GM23338 (cell line): ENCODE measurements around the gene DDX46. TPM values are rescaled to one million over a fixed set of nuclear protein-coding genes. Genes with fewer than 3 reads are reported as not detected.

Experiments
- ATAC-seq: fragments of 200-7000 bp; cut with Tn5 transposase; 3 replicates; pipeline ENCODE4 v1.9.1; 2020
- DNase-seq: peaks from one replicate; pipeline ENCODE4 v3.0.0-alpha.2; 2015; ENCODE audit warnings: low spot score
- H2AFZ ChIP-seq: fragments of 200-600 bp; sonication (generic); 2 replicates; pipeline ENCODE4 v1.8.0; 2016; ENCODE audit warnings: antibody characterized with exemption, mild to moderate bottlenecking, moderate library complexity
- H3F3A ChIP-seq: fragments of 200-600 bp; sonication (generic); replicated peaks from 2 replicates; pipeline ENCODE4 v1.8.0; 2017; ENCODE audit warnings: antibody characterized with exemption, mixed run types, low read depth
- H3K27ac ChIP-seq: fragments of 200-600 bp; sonication (generic); 2 replicates; pipeline ENCODE4 v1.6.1; 2016; ENCODE audit warnings: low read depth
- H3K27me3 ChIP-seq: fragments of 200-600 bp; sonication (generic); 2 replicates; pipeline ENCODE4 v1.8.0; 2016; ENCODE audit warnings: mild to moderate bottlenecking, mixed run types, moderate library complexity; ENCODE audit not compliant: insufficient read depth
- H3K36me3 ChIP-seq: fragments of 200-600 bp; sonication (generic); 2 replicates; pipeline ENCODE4 v1.8.0; 2016; ENCODE audit warnings: mild to moderate bottlenecking; ENCODE audit not compliant: insufficient read depth
- H3K4me1 ChIP-seq: fragments of 200-600 bp; sonication (generic); 2 replicates; pipeline ENCODE4 v1.8.0; 2016; ENCODE audit warnings: mild to moderate bottlenecking, moderate library complexity; ENCODE audit not compliant: insufficient read depth
- H3K4me2 ChIP-seq: fragments of 200-600 bp; sonication (generic); 2 replicates; pipeline ENCODE4 v1.7.1; 2017; ENCODE audit warnings: mixed run types
- H3K4me3 ChIP-seq: fragments of 200-600 bp; sonication (generic); 2 replicates; pipeline ENCODE4 v1.6.1; 2016; ENCODE audit warnings: mixed run types
- H3K79me2 ChIP-seq: fragments of 200-600 bp; sonication (generic); replicated peaks from 2 replicates; pipeline ENCODE4 v1.8.0; 2017; ENCODE audit warnings: mild to moderate bottlenecking; ENCODE audit not compliant: insufficient read depth
- H3K9me2 ChIP-seq: fragments of 200-600 bp; sonication (generic); 2 replicates; pipeline ENCODE4 v1.8.0; 2017; ENCODE audit not compliant: insufficient read depth
- H4K20me1 ChIP-seq: fragments of 200-600 bp; sonication (generic); replicated peaks from 2 replicates; pipeline ENCODE4 v1.8.0; 2017; ENCODE audit warnings: mild to moderate bottlenecking; ENCODE audit not compliant: insufficient read depth
- H3K27ac Mint-ChIP-seq: 2 replicates; pipeline ENCODE4 v1.8.0; 2020; ENCODE audit warnings: inconsistent platforms, mild to moderate bottlenecking, moderate library complexity, mixed read lengths
- H3K27me3 Mint-ChIP-seq: 3 replicates; pipeline ENCODE4 v1.8.0; 2022; ENCODE audit warnings: low read depth, mild to moderate bottlenecking, moderate library complexity, mixed read lengths, inconsistent platforms; ENCODE audit not compliant: insufficient read depth, poor library complexity
- H3K36me3 Mint-ChIP-seq: 3 replicates; pipeline ENCODE4 v1.8.0; 2021; ENCODE audit warnings: low read depth, mild to moderate bottlenecking, inconsistent platforms, moderate library complexity, mixed read lengths
- H3K4me1 Mint-ChIP-seq: 3 replicates; pipeline ENCODE4 v1.8.0; 2020; ENCODE audit warnings: mild to moderate bottlenecking, inconsistent platforms, mixed read lengths
- H3K4me3 Mint-ChIP-seq: 3 replicates; pipeline ENCODE4 v1.8.0; 2021; ENCODE audit warnings: moderate library complexity, mild to moderate bottlenecking, inconsistent platforms, mixed read lengths
- H3K9me3 Mint-ChIP-seq: 3 replicates; pipeline ENCODE4 v1.8.0; 2020; ENCODE audit warnings: moderate library complexity, mild to moderate bottlenecking, inconsistent platforms, mixed read lengths
- JUNB ChIP-seq: IDR thresholded peaks from one replicate; pipeline ENCODE4 v1.6.1; 2016; ENCODE audit warnings: antibody characterized with exemption; ENCODE audit not compliant: unreplicated experiment
- NANOG ChIP-seq: IDR thresholded peaks from 2 replicates; pipeline ENCODE4 v1.6.1; 2016; ENCODE audit warnings: antibody characterized with exemption, borderline replicate concordance
- STAT1 ChIP-seq: IDR thresholded peaks from one replicate; pipeline ENCODE4 v1.6.1; 2016; ENCODE audit warnings: antibody characterized with exemption; ENCODE audit not compliant: unreplicated experiment
- ZNF114 ChIP-seq: fragments of 250-450 bp; sonication (Bioruptor Pico); IDR thresholded peaks from 2 replicates; pipeline ENCODE4 v1.5.0; 2020; ENCODE audit warnings: mild to moderate bottlenecking, moderate library complexity
- ZNF331 ChIP-seq: fragments of 250-450 bp; sonication (Bioruptor Pico); IDR thresholded peaks from 2 replicates; pipeline ENCODE4 v1.5.0; 2020; ENCODE audit warnings: low read depth, mild to moderate bottlenecking, moderate library complexity
- polyA plus RNA-seq: library from polyadenylated mRNA; unstranded; fragments of >200 nt; fragmentation: Nextera tagmentation; extraction: Ambion mirVana; gene quantifications from 2 replicates; pipeline ENCODE4 v1.2.1, GENCODE V29; 2016
- total RNA-seq: library from RNA; depleted of rRNA; stranded (reverse); fragments of >200 nt; shearing (Covaris generic); gene quantifications from 2 replicates; pipeline ENCODE4 v1.2.3, GENCODE V29; 2014
- TF ChIP-seq, protein P1 (sequence below): IDR thresholded peaks from one replicate; pipeline ENCODE4 v1.6.1; 2018; ENCODE audit warnings: antibody characterized with exemption; ENCODE audit not compliant: unreplicated experiment
- TF ChIP-seq, protein P2 (sequence below): fragments of 250-450 bp; sonication (Bioruptor Pico); IDR thresholded peaks from 2 replicates; pipeline ENCODE4 v1.5.0; 2020; ENCODE audit warnings: mild to moderate bottlenecking, moderate library complexity

Gene DDX46
- total and polyA plus RNA-seq, 2 experiments from 2014 or later = 85.6 to 91.4 TPM

- peaks cover 12% of the 10 kb centered on the region for H3K27me3 Mint-ChIP-seq
- Histone ChIP-seq H3F3A (peaks cover 30% of the 10 kb centered on the region), H3K4me3 (peak overlapping the region; percentile 85), H3K27me3 (no peaks in the 10 kb centered on the region), H2AFZ (peak overlapping the region; percentile 52), H3K4me1 (peaks cover 8% of the 10 kb centered on the region; the same call in 1 of the 2 replicates), H3K4me2 (peak overlapping the region; percentile 88), H3K9me2 (no peaks in the 10 kb centered on the region), H4K20me1 (0 out of 2 replicates have a peak, but pooled peaks cover 5% of the 10 kb centered on the region), H3K36me3 (no peaks in the 10 kb centered on the region; the same call in 1 of the 2 replicates), H3K27ac (peak overlapping the region; percentile 88; the same call in 1 of the 2 replicates), H3K79me2 (peaks cover 19% of the 10 kb centered on the region)
- peak overlapping the region; percentile 87 for H3K4me3 Mint-ChIP-seq
- H3K4me1 Mint-ChIP-seq = peaks cover 2% of the 10 kb centered on the region
- peaks cover 8% of the 10 kb centered on the region for H3K36me3 Mint-ChIP-seq
- ATAC-seq (no peak), DNase-seq (no peak)
- TF ChIP-seq, protein P1, sequence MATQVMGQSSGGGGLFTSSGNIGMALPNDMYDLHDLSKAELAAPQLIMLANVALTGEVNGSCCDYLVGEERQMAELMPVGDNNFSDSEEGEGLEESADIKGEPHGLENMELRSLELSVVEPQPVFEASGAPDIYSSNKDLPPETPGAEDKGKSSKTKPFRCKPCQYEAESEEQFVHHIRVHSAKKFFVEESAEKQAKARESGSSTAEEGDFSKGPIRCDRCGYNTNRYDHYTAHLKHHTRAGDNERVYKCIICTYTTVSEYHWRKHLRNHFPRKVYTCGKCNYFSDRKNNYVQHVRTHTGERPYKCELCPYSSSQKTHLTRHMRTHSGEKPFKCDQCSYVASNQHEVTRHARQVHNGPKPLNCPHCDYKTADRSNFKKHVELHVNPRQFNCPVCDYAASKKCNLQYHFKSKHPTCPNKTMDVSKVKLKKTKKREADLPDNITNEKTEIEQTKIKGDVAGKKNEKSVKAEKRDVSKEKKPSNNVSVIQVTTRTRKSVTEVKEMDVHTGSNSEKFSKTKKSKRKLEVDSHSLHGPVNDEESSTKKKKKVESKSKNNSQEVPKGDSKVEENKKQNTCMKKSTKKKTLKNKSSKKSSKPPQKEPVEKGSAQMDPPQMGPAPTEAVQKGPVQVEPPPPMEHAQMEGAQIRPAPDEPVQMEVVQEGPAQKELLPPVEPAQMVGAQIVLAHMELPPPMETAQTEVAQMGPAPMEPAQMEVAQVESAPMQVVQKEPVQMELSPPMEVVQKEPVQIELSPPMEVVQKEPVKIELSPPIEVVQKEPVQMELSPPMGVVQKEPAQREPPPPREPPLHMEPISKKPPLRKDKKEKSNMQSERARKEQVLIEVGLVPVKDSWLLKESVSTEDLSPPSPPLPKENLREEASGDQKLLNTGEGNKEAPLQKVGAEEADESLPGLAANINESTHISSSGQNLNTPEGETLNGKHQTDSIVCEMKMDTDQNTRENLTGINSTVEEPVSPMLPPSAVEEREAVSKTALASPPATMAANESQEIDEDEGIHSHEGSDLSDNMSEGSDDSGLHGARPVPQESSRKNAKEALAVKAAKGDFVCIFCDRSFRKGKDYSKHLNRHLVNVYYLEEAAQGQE = no peak
- no peak for TF ChIP-seq JUNB
- no peak for TF ChIP-seq STAT1
- TF ChIP-seq NANOG = no peak
- TF ChIP-seq ZNF331 (CRISPR knock-in tag) = no peak
- TF ChIP-seq ZNF114 (CRISPR knock-in tag) = no peak
- TF ChIP-seq, protein P2, sequence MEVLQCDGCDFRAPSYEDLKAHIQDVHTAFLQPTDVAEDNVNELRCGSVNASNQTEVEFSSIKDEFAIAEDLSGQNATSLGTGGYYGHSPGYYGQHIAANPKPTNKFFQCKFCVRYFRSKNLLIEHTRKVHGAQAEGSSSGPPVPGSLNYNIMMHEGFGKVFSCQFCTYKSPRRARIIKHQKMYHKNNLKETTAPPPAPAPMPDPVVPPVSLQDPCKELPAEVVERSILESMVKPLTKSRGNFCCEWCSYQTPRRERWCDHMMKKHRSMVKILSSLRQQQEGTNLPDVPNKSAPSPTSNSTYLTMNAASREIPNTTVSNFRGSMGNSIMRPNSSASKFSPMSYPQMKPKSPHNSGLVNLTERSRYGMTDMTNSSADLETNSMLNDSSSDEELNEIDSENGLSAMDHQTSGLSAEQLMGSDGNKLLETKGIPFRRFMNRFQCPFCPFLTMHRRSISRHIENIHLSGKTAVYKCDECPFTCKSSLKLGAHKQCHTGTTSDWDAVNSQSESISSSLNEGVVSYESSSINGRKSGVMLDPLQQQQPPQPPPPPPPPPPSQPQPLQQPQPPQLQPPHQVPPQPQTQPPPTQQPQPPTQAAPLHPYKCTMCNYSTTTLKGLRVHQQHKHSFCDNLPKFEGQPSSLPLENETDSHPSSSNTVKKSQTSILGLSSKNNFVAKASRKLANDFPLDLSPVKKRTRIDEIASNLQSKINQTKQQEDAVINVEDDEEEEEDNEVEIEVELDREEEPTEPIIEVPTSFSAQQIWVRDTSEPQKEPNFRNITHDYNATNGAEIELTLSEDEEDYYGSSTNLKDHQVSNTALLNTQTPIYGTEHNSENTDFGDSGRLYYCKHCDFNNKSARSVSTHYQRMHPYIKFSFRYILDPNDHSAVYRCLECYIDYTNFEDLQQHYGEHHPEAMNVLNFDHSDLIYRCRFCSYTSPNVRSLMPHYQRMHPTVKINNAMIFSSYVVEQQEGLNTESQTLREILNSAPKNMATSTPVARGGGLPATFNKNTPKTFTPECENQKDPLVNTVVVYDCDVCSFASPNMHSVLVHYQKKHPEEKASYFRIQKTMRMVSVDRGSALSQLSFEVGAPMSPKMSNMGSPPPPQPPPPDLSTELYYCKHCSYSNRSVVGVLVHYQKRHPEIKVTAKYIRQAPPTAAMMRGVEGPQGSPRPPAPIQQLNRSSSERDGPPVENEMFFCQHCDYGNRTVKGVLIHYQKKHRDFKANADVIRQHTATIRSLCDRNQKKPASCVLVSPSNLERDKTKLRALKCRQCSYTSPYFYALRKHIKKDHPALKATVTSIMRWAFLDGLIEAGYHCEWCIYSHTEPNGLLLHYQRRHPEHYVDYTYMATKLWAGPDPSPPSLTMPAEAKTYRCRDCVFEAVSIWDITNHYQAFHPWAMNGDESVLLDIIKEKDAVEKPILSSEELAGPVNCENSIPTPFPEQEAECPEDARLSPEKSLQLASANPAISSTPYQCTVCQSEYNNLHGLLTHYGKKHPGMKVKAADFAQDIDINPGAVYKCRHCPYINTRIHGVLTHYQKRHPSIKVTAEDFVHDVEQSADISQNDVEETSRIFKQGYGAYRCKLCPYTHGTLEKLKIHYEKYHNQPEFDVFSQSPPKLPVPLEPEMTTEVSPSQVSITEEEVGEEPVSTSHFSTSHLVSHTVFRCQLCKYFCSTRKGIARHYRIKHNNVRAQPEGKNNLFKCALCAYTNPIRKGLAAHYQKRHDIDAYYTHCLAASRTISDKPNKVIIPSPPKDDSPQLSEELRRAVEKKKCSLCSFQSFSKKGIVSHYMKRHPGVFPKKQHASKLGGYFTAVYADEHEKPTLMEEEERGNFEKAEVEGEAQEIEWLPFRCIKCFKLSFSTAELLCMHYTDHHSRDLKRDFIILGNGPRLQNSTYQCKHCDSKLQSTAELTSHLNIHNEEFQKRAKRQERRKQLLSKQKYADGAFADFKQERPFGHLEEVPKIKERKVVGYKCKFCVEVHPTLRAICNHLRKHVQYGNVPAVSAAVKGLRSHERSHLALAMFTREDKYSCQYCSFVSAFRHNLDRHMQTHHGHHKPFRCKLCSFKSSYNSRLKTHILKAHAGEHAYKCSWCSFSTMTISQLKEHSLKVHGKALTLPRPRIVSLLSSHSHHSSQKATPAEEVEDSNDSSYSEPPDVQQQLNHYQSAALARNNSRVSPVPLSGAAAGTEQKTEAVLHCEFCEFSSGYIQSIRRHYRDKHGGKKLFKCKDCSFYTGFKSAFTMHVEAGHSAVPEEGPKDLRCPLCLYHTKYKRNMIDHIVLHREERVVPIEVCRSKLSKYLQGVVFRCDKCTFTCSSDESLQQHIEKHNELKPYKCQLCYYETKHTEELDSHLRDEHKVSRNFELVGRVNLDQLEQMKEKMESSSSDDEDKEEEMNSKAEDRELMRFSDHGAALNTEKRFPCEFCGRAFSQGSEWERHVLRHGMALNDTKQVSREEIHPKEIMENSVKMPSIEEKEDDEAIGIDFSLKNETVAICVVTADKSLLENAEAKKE (CRISPR knock-in tag) = no peak
- H3K9me3 Mint-ChIP-seq = no peaks in the 10 kb centered on the region
- H3K27ac Mint-ChIP-seq = peak overlapping the region; percentile 90
Measured at GRCh38 chr5:134845335-134845851, 86.8 kb downstream of the DDX46 start.
